Stimulated activated CD8-positive, alpha-beta memory T cell treated with anti-CD3 and anti-CD28 coated beads, Interleukin-15, amount 100 ng/mL, for 4 hours (primary cell): Measurements from ENCODE around the gene FANCC.
"Not testable (repeated sequence)": the region's sequence is repeated elsewhere in the genome, so short reads cannot be mapped to it uniquely, and the experiment has no call there.

Source experiments
- DNase-seq, 2 donors: peaks; one replicate each; pipeline ENCODE4 v3.0.0-alpha.2; 2020; ENCODE audit warnings: low read depth in 2 of 2

FANCC gene

GRCh38 chr9:95283673-95284072 is 33.8 kb downstream of the FANCC start:
- DNase-seq = no peak

- DNase-seq = no peak
These were observed 35.2 kb downstream of the FANCC start for GRCh38 chr9:95282332-95282731.

GRCh38 chr9:95280745-95281144 is 36.8 kb downstream of the FANCC start:
- DNase-seq = no peak

- DNase-seq = no peak
These were observed 40.0 kb downstream of the FANCC start for GRCh38 chr9:95277509-95277908.

- DNase-seq = no peak
These were observed 41.0 kb downstream of the FANCC start for GRCh38 chr9:95276395-95276954.

- DNase-seq = not testable (repeated sequence)
These were observed 43.3 kb downstream of the FANCC start for GRCh38 chr9:95274160-95274559.

GRCh38 chr9:95273369-95274022 is 44.0 kb downstream of the FANCC start:
- no peak for DNase-seq

- no peak for DNase-seq
These were observed 44.7 kb downstream of the FANCC start for GRCh38 chr9:95272830-95273229.

- no peak for DNase-seq
These were observed 46.7 kb downstream of the FANCC start for GRCh38 chr9:95270790-95271189.

- not testable (repeated sequence) for DNase-seq
These were observed 47.4 kb downstream of the FANCC start for GRCh38 chr9:95269803-95270773.

- DNase-seq = no peak
These were observed 48.8 kb downstream of the FANCC start for GRCh38 chr9:95268681-95269080.

- DNase-seq = no peak
These were observed 50.9 kb downstream of the FANCC start for GRCh38 chr9:95266649-95267048.

- no peak for DNase-seq
These were observed 51.5 kb downstream of the FANCC start for GRCh38 chr9:95265960-95266359.

- no peak for DNase-seq
These were observed 52.4 kb downstream of the FANCC start for GRCh38 chr9:95264954-95265615.

GRCh38 chr9:95261890-95262289 is 55.6 kb downstream of the FANCC start:
- no peak for DNase-seq

- DNase-seq = no peak
These were observed 66.9 kb downstream of the FANCC start for GRCh38 chr9:95250462-95251221.

- DNase-seq = no peak
These were observed 67.5 kb downstream of the FANCC start for GRCh38 chr9:95249986-95250385.

GRCh38 chr9:95246547-95246946 is 71.0 kb downstream of the FANCC start:
- no peak for DNase-seq

GRCh38 chr9:95242613-95243012 is 74.9 kb downstream of the FANCC start:
- no peak for DNase-seq

GRCh38 chr9:95239071-95239470 is 78.4 kb downstream of the FANCC start:
- DNase-seq = no peak

GRCh38 chr9:95237336-95237735 is 80.2 kb downstream of the FANCC start:
- DNase-seq = no peak
